Uterus (tissue), 4 donors: Measurements from ENCODE around the gene NPPC. TPM values are rescaled to one million over a fixed set of nuclear protein-coding genes. Genes with fewer than 3 reads are reported as not detected.
A peak's percentile ranks its signal among the peaks of the same experiment; 100 is the strongest.

Experiments
- DNase-seq, 2 donors: peaks; one replicate each; pipeline ENCODE4 v3.0.0-alpha.2; 2019 to 2020
- H3K27ac ChIP-seq, 2 donors: fragments of 200-600 bp; sonication (generic); 1 replicate in 1 of 2; 2 replicates in 1 of 2; pipeline ENCODE4 v1.5.1; 2016 to 2018
- H3K27me3 ChIP-seq, 2 donors: fragments of 200-600 bp; sonication (generic); one replicate each; pipeline ENCODE4 v1.5.1; 2018 to 2019; ENCODE audit warnings: control low read depth in 1 of 2
- H3K36me3 ChIP-seq, 2 donors: fragments of 200-600 bp; sonication (generic); one replicate each; pipeline ENCODE4 v1.5.1; 2019; ENCODE audit warnings: control low read depth in 1 of 2
- H3K4me1 ChIP-seq, 2 donors: fragments of 200-600 bp; sonication (generic); one replicate each; pipeline ENCODE4 v1.5.1; 2018 to 2019; ENCODE audit warnings: control low read depth in 1 of 2
- H3K4me3 ChIP-seq, 2 donors: fragments of 200-600 bp; sonication (generic); 1 replicate in 1 of 2; 2 replicates in 1 of 2; pipeline ENCODE4 v1.5.1; 2018 to 2019; ENCODE audit warnings: mild to moderate bottlenecking in 1 of 2
- H3K9me3 ChIP-seq, 2 donors: fragments of 200-600 bp; sonication (generic); one replicate each; pipeline ENCODE4 v1.5.1; 2019; ENCODE audit warnings: control low read depth in 1 of 2
- POLR2A ChIP-seq, 2 donors: fragments of 450-650 bp; IDR thresholded peaks; one replicate each; pipeline ENCODE4 v1.6.1; 2016; ENCODE audit warnings: antibody characterized with exemption in 2 of 2, mild to moderate bottlenecking in 1 of 2, moderate library complexity in 1 of 2
- intact Hi-C: fragments of 100-400 bp; cut with DNase I; formaldehyde crosslinking; loops from one replicate; pipeline ENCODE4 v1.15.1; 2023; ENCODE audit warnings: low total_unique reads
- total RNA-seq, 4 donors: library from RNA; depleted of rRNA in 3 of 4; stranded (reverse); fragments of >200 nt in 3 of 4; gene quantifications; one replicate each; pipeline versions ENCODE4 v1.1.0 to v1.2.4, GENCODE V29; 2014 to 2023
- TF ChIP-seq, protein P1 (sequence below), 4 experiments: fragments of 200-600 bp in 2 of 4; fragments of 450-650 bp in 2 of 4; sonication (generic) in 2 of 4; IDR thresholded peaks; one replicate each; pipeline ENCODE4 v1.5.1; 2016 to 2019; ENCODE audit warnings: antibody characterized with exemption in 4 of 4, mild to moderate bottlenecking in 2 of 4, moderate library complexity in 1 of 4
- donor health status: DM: yes; HTN: yes; CAD: no.

NPPC gene, protein sequence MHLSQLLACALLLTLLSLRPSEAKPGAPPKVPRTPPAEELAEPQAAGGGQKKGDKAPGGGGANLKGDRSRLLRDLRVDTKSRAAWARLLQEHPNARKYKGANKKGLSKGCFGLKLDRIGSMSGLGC
- total RNA-seq = 1 to 10 TPM in 1 of 4 donors, not detected in 3; 4.3 TPM

DNA sequence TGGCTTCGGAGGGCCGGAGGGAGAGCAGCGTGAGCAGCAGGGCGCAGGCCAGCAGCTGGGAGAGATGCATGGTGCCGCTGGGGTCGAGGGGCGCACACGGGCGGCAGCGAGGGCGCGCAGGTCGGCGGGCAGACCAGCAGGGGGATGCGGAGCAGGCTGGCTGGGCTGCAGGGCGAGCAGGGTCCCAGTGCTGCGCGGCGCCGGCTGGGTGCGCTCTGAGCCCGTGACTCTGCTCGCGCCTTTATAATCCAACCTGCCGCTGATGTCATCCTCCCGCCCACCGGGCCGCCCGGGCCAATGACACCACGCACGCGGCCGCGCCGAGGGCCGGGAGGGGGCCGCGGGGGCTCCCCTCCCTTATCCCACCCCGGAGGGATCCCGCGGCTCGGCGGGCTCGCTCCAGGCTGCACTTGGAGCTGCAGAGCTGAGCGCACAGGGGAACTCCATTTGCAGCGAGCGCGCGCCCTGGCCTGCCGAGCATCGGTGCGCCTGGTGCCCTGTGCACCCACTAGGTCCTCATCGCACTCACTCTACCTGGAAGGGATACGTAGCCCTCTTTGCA is at the start of gene NPPC:
Gene NPPC (minus strand): TSS at position 217 of the 562 bp plus-strand sequence. CDS start 147 bp downstream, at position 70.
- intact Hi-C loops = loop anchor here (10.0 kb wide), 1 partner anchor 399 kb away; no protein-coding TSS in a partner anchor
- Histone ChIP-seq H3K4me3 (peak within 1 kb of the TSS in 1 of 2 donors; percentile 32), H3K27ac (no peak within 1 kb of the TSS), H3K36me3 (no peaks in the 10 kb centered on the region), H3K4me1 (peaks cover 0 to 13% of the 10 kb centered on the region in 2 donors), H3K9me3 (no peaks in the 10 kb centered on the region), H3K27me3 (peaks cover 0 to 3% of the 10 kb centered on the region in 2 donors)
- peak in 1 of 2 donors; percentile 59 for TF ChIP-seq POLR2A (IDR thresholded peaks at IDR 0.05)
- TF ChIP-seq, protein P1, sequence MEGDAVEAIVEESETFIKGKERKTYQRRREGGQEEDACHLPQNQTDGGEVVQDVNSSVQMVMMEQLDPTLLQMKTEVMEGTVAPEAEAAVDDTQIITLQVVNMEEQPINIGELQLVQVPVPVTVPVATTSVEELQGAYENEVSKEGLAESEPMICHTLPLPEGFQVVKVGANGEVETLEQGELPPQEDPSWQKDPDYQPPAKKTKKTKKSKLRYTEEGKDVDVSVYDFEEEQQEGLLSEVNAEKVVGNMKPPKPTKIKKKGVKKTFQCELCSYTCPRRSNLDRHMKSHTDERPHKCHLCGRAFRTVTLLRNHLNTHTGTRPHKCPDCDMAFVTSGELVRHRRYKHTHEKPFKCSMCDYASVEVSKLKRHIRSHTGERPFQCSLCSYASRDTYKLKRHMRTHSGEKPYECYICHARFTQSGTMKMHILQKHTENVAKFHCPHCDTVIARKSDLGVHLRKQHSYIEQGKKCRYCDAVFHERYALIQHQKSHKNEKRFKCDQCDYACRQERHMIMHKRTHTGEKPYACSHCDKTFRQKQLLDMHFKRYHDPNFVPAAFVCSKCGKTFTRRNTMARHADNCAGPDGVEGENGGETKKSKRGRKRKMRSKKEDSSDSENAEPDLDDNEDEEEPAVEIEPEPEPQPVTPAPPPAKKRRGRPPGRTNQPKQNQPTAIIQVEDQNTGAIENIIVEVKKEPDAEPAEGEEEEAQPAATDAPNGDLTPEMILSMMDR (IDR thresholded peaks at IDR 0.05) = peak in 3 of 4 experiments; percentile 17 to 43 (median 27)
- peak; percentile 39 to 70 for DNase-seq

DNA sequence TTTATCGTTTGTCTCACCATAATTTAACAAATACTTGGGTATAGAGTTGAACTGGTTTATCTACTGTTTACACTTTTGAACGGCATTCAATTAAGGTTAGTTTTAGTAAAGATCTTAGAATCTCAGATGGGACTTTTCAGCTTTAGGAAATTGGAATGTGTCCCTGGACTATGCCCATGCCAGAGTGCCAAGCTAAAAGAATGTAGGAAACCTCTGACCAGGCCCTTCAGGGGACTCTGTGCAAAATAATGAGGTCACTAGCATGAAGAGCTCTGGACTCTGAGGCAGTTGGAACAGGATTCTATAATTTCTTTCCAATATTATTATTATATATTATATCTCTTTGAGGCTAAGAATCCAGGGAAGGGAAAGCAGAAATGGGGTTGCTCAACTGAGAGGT is 48.8 kb upstream of the NPPC start:
- no peaks in the 10 kb centered on the region for H3K9me3 ChIP-seq
- H3K4me1 ChIP-seq = no peaks in the 10 kb centered on the region
- DNase-seq = no peak
- no peaks in the 10 kb centered on the region for H3K36me3 ChIP-seq
- intact Hi-C loops = no loop called here
- H3K4me3 ChIP-seq = no peak overlapping the region
- TF ChIP-seq, protein P1 (IDR thresholded peaks at IDR 0.05) = no peak
- TF ChIP-seq POLR2A (IDR thresholded peaks at IDR 0.05) = no peak
- no peak overlapping the region for H3K27ac ChIP-seq
- no peaks in the 10 kb centered on the region for H3K27me3 ChIP-seq

DNA sequence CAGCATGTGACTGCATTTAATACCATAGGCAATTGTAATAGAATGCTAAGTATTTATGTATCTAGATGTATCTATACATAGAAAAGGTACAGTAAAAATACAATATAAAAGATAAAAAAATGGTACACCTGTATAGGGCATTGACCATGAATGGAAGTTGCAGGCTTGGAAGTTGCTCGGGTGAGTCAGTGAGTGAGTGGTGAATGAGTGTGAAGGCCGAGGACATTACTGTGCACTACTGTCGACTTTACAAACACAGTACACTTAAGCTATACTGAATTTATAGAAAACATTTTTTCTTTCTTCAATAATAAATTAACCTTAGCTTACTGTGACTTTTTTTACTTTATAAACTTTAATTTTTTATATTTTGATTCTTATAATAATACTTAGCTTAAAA is 44.3 kb upstream of the NPPC start:
- intact Hi-C loops = no loop called here
- Histone ChIP-seq H3K27me3 (no peaks in the 10 kb centered on the region), H3K4me1 (no peaks in the 10 kb centered on the region), H3K9me3 (no peaks in the 10 kb centered on the region), H3K36me3 (no peaks in the 10 kb centered on the region), H3K4me3 (no peak overlapping the region), H3K27ac (no peak overlapping the region)
- no peak for DNase-seq
- TF ChIP-seq POLR2A (IDR thresholded peaks at IDR 0.05) = no peak

DNA sequence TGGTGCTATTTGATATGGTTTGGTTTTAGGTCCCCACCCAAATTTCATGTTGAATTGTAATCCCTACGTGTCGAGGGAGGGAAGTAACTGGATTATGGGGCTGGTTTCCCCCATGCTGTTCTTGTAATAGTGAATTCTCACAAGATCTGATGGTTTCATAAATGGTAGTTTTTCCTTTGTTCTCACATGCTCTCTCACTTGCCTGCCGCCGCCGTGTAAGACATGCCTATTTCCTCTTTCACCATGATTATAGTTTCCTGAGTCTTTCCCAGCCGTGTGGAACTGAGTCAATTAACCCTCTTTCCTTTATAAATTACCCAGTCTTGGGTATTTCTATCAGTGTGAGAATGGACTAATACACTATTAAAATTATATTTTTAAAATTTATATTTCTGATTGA is 42.6 kb upstream of the NPPC start:
- DNase-seq = no peak
- Histone ChIP-seq H3K4me1 (no peaks in the 10 kb centered on the region), H3K27ac (no peak overlapping the region), H3K27me3 (no peaks in the 10 kb centered on the region), H3K9me3 (no peaks in the 10 kb centered on the region), H3K36me3 (no peaks in the 10 kb centered on the region), H3K4me3 (no peak overlapping the region)
- TF ChIP-seq POLR2A (IDR thresholded peaks at IDR 0.05) = no peak
- TF ChIP-seq, protein P1 (IDR thresholded peaks at IDR 0.05) = no peak
- intact Hi-C loops = no loop called here

DNA sequence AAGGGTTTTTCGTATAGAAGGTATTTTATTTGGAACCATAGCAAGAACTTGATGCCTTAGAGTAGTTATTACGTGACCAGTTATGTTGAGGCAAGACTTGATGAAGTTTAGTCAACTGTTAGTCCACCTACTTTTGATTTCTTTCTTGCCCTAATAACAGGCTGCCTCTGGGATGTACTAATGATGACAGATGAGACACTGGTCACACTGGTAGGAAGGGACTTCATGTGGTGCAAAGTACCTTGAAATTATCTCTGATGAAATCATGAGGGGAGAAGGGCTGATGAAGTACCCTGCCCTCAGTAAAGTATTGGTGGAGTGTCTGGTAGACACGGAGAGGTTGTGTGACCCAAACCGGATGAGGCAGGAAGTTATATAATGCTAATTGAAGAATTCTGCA is 40.7 kb upstream of the NPPC start:
- intact Hi-C loops = no loop called here
- TF ChIP-seq, protein P1 (IDR thresholded peaks at IDR 0.05) = no peak
- TF ChIP-seq POLR2A (IDR thresholded peaks at IDR 0.05) = no peak
- no peaks in the 10 kb centered on the region for H3K4me1 ChIP-seq

More for the DNA sequence above, 40.7 kb upstream of the NPPC start:
- Histone ChIP-seq H3K27ac (no peak overlapping the region), H3K4me3 (no peak overlapping the region), H3K9me3 (no peaks in the 10 kb centered on the region), H3K27me3 (no peaks in the 10 kb centered on the region), H3K36me3 (no peaks in the 10 kb centered on the region)
- DNase-seq = no peak
